Activated CD4-positive, CD25-positive, alpha-beta regulatory T cell treated with anti-CD3 and anti-CD28 coated beads, Interleukin-2, amount 50 U/mL, for 72 hours (primary cell): ENCODE results near the gene POTEI.
"Not testable (repeated sequence)": the region's sequence is repeated elsewhere in the genome, so short reads cannot be mapped to it uniquely, and the experiment has no call there.

Source experiments
- DNase-seq: peaks from one replicate; pipeline ENCODE4 v3.0.0; 2021

The POTEI gene

DNA sequence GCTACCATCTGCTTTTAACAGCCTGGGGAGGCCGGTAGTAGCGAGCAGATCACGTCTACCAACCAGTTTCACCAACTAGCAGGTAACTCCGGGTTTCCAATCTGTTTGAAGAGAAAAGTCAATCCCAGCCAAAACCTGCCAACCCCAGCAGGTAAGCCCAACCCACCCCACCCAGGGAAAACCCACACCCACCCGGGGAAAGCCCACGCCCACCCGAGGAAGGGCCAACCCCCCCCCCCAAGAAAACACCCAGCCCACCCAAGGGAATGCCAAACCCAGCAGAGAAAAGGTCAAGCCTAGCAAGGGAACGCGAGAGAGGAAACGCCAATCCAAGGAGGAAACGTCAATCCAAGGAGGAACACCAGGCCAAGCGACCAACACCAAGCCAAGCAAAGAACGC, at the start of gene POTEI:
Gene POTEI (minus strand): TSS at position 101 of the 400 bp plus-strand sequence. CDS start 93 bp downstream, at position 8.
- not testable (repeated sequence) for DNase-seq

DNA sequence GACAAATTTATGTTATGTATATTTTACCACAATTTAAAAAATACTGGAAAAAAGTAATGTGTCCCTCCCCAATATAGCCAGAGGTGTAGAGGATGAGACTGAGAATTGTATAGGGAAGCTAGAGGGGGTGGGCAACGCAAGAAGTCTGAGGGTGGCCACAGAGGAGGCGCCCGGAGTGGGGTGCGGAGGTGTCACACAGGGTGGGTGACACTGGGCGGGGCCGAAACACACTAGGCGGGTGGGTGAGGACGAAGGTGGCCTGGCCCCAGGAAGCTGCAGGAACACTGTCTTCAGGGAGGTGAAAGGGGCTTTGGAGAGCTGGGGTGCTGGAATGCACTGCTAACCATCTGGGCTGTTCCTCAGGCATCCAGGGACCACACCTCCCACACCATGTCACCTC, 47.3 kb upstream of the POTEI start:
- not testable (repeated sequence) for DNase-seq

DNA sequence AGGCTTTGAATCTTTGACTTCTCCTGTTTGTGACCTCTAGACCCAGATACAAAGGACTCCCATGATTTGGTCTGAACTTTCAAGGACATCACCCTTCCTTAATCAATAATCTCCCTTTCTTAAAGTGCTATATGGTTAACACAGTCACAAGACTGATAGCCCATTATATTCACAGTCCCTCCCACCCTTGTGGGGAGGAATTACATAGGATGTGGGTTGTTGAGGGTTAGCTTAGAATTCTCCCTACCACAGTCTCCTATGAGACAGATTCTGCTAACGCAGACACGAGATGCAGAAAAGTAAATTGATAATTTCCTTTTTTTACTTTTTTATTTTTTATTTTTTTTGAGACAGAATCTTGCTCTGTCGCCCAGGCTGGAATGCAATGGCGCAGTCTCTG, 45.0 kb upstream of the POTEI start:
- DNase-seq: not testable (repeated sequence)

DNA sequence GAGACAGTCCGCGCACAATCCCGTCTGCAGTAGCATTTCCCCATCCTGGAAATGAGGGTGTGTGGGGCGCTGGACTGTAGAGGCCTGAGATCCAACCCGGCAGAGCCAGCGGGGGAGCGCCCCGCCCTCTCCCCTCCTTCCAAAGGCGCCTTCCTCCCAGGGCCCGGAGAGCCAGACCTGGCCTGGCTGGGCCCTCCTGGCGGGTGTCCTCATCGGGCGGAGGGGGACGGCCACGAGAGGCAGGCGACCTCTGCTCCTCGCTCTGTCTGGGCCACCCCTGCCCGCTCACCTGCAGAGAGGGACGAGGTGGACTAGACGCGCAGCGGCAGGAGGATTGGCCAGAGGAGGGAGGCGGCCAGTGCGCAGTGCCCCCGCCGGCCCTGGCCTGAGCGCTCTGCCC, 40.3 kb upstream of the POTEI start:
- DNase-seq: not testable (repeated sequence)

DNA sequence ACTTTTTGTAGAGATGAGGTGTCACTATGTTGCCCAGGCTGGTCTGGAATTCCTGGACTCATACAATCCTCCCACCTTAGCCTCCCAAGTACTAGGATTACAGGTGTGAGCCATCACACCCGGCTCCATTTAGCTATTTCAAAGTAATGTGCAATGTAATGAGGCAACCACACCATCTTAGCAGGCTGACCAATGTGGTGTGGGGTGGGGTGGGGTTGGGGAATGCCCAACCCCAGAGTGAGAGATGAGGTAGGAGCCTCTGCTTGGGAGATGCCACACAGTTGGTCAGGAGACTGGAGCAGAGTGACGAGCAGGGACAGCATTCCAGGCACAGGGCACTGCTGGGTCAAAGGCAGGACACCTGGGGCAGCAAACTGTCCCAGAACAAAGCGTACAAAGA, 39.3 kb upstream of the POTEI start:
- not testable (repeated sequence) for DNase-seq

DNA sequence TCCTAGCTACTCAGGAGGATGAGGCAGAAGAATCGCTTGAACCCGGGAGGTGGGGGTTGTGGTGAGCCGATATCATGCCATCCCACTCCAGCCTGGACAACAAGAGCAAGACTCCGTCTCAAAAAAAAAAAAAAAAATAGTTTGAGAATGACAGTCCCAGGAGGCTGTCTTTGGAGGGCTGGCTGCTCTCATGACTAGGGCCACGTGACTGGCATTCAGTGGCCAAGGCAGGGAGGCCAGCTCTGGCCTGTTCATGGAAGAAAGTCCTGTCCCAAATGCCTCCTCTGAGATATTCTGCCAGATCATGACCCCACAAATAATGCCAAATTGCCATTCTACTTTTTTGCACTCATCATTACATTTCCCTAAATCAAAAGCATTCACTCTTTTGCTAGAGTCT, 35.9 kb upstream of the POTEI start:
- DNase-seq: not testable (repeated sequence)

DNA sequence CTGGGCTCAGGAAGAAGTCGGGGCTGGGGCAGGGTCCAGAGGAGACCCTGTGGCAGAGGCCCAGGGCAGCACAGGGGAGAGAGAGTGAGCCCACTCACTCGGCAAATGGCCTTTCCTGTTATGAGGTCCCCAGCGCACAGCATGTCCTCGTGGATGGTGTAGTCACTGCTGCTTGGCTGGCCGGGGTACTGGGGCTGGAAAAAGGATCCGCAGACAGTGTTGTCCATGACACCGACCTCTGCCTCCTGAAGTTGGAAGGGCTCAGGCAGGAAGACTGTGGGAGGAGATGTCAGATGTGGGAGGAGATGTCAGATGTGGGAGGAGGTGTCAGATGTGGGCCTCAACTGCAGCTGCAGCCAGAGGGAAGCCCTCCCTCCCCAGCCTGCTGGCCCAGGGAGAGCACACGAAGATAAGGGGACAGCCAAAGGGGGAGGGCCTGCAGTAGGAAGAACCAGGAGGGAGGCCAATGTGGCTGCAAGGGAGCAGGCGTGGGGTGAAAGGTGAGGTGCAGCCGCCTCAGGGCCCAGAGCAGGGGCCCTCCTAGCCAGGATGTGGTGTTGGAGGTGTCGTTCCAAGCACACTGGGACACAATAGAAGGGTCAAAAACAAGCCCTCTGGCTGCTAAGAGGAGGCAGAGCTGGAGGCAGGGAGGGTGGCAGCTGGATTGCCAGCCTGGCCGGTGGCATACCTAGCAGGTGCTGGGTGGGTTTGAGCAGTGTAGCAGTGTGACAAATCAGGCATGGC, 34.8 kb upstream of the POTEI start:
- not testable (repeated sequence) for DNase-seq

DNA sequence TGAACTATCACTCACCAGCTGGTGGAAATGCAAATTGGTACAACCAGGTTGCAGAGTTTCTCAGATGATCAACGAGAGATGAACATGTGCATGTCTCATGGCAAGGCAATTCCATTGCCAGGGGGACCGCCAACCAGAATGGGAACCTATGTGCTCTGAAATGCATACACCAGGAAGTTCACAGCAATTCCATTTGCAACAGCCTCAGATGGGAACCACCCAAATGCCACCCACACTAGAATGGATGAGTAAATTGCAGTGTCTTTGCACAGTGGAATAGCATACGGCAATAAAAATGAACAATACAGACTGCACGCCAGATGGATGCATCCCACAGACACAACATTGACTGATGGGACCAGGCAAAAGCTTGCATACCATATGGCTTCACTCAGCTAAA, 33.7 kb upstream of the POTEI start:
- not testable (repeated sequence) for DNase-seq

DNA sequence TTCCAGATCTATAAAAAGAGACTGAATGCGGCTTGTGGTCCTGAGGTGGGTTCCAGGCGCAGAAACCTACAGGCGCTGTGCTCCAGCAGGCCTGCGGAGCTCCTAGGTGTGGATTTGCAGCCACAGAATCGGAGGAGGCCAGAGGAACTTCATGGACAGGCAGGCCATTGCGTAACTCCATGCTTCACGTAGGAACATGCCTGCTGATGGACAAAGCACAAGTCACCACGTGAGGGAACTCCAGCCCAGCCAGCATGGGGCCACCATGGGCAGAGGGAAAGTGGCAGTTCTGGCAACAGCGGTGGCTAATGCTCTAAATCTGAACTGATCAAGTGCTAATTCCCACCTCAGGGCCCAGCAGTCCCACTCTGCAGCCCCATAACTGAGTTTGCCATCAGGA, 29.1 kb upstream of the POTEI start:
- not testable (repeated sequence) for DNase-seq

DNA sequence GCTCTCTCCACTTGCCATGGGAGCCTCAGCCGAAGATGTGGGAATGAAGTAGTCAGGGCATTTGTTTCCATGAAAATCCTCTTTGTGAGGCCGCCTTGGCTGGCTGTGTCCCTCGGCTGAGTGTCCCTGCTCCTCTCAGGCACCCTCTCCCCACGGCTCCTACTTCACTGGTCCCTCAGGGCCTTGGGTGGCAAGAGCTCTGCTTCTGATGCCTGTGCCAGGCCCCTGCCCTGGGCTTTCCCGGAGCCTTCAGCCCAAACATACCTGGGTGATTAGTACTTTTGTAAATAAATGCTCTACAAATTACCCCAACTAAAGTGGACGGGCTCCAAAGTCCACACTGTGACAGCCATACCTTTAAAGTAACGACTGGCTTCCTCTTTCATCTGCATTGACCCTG, 27.5 kb upstream of the POTEI start:
- DNase-seq: not testable (repeated sequence)

DNA sequence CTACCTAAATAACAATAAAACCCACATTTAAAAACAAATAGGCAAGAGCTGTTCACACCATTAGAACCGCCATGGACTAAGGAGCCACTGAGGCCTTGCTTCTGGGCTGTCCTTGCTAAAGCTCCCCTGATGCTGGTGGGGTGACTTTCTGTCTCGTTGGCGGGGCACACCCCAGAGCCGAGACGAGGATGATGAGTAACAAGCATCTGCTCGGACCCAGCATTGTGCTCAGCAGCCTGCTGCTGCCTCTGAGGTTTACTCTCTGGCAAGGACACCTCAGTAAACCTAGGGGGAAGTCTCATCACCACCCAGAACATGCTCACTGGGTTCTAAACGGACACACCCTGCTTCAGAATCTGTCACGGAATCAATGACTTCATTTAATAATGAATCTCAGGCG, 22.5 kb upstream of the POTEI start:
- not testable (repeated sequence) for DNase-seq

DNA sequence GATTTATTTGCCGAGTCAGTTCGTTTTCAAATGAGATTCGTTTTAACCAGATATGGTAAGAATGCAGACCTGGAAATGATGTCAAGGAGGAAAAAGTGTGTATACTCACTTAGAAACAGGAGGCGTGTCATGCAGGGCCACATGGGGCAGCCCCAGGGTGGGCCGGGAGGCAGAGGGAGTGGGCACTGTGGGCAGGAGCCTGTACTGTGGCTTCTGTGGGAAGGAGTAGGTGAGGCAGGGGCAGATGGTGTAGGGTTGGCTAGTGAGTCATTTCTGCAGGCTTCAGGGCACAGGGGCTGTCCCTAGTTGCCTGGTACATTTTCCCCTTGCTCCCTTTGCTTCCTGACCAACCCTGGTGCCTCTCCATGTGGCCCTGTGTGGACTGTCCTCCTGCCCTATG, 22.1 kb upstream of the POTEI start:
- DNase-seq: not testable (repeated sequence)

DNA sequence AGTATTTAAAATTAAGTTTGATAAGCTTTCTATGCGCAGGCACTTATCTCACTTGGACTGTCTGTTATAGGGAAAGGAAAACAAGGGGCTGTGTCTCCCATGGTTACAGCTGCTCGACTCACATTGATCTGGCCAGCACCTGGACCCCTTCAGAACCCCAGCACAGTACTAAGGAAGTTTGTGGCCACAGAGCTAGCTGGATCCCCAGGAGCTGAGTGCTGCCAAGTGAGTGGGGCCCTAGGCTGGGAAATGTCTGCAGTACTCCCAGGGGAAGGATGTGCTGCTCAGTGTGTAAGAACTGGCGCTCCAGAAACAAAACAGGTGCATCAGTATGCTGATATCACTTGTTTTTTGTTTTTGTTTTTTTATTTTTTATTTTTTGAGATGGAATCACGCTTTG, 21.1 kb upstream of the POTEI start:
- not testable (repeated sequence) for DNase-seq

DNA sequence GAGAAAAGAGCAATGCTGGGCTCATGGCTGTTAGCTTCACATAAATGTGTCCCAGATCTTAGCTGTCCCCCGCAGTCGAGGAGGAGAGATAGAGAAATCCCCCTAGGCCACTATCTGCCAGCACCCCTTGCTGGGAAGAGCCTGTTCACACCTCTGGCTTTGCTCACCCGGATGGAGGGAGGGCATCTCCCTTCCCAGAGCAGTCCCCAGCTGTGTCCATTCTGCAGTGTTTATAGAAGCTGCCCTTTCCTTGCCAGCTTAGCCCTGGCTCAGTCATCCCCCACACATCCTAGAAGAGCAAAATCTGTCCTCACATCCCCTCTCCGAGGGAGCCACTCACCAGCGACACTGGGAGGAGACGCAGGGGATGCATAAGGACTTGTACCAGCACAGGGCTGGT, 20.4 kb upstream of the POTEI start:
- DNase-seq: not testable (repeated sequence)

DNA sequence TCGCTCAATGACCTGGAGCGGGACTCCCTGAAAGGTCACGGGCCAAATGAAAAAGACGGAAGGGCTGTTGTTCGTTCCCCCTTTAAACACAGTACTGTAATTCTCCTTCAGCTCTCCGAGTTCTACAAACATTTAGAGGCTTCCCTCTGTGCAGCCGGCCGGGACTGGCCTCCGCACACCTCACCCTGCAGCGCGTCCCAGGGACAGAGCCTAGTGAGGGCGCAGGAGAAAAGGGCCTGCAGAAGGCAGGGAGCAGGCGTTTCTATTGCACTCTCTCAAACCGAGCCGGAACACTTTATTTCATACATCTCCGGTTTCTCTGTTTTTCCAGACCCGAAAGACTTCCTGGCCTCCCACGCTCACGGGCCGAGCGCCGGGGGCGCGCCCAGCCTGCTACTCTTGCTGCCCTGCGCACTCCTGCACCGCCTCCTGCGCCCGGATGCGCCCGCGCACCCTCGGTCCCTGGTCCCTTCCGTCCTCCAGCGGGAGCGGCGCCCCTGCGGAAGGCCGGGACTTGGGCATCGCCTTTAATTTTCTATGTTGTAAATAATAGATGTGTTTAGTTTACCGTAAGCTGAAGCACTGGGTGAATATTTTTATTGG, 18.3 kb upstream of the POTEI start:
- DNase-seq: not testable (repeated sequence)

DNA sequence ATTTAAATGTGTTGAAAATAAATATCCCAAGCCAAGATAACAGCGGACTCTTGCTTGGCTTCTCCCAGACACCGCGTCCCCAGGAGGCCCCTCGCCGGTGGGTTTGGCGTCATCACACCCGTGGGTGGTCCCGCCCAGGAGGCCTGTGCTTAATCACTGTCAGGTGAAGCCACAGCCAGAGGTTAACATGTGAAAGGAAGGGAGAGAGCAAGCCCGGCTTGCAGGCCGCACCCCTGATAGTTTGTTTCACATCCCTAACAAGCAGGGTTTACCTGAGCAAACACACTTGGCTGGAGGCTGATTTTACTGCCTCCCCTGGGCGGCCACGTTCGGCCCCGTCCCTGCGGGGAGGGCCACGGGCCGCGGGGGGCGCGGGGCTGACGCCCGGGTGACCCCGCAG, 13.3 kb upstream of the POTEI start:
- DNase-seq: not testable (repeated sequence)

DNA sequence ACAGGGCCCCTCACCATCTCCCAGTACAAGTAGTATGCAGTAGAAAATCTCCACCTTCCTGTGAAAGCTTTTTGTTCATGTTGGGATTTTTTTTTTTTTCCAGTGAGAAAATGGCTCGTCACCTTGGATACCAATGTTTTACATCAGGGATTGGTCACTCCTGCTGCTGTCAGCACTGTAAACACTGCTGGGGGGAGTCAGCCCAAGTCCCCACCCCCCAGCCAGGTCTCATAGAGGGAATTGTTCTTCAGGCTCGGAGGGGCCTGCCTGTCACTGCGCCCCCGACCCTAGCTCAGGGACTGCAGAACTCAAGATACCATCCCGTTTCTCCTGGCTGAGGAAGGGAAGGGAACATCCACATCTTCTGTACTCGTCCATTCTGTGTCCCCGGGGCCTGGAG, 11.9 kb upstream of the POTEI start, which contains the start of gene CFC1B:
Gene CFC1B (plus strand): TSS at position 231 of the 400 bp plus-strand sequence. CDS start 263 bp downstream, outside the sequence.
- not testable (repeated sequence) for DNase-seq

DNA sequence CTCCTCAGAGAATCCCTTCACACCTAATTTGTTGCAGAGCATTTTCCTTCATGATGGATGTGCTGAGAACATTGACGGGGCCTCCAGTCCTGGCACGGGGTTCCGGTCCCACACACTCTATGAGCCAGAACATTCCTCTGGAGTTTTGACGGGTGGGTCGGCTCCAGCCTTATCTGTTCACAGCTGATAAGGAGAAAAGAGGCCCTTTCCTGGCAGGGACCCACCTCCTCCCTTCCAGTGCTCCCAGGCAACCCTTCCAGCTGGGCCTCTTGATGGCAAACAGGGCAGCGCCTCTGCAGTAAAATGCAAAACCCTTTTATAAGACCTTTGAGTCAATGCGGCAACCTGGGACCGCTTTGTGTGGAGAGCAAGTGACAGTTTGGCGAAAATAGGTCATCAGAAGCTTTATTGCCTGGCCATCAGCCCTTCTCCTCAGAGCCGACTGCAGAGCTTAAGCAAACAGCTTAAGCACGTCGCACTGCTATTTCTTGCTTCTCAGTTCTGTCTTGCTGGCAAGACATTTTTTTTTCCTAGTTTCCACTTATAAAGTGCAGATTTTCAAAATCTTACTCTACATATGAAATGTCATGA, 9.5 kb upstream of the POTEI start:
- DNase-seq: not testable (repeated sequence)

DNA sequence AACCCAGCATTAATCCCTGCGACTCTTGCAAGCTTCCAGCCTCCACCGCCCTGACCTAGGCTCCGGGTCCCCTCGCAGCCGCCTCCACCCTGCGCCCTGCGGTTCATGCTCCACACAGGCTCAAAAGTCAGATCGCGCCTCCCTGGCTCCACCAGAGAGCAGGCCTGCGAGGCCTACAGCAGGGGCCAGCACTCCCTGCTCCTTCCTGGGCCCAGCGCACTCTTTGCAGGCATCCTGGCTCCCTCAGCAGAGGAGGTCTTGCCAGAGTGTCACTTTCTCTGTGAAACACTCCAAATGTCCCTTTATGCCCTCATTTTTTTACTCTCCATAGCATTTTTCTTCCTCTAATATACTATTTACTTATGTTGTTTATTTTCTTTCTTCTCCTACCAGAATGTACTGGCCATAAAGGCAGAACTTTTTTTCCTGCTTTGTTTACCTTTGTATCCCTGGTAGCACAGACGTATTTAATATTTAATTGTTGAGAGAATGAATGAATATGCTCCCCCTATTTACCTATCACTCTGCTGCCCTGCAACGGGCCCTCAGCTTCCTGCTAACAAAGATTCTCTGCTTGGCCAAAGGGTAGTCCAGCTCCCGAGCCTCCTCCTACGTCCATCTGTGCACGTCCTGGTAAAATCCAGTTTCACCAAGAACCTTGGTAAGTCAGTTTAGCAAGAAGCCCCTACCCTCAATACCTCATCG, 2.8 kb upstream of the POTEI start:
- not testable (repeated sequence) for DNase-seq

DNA sequence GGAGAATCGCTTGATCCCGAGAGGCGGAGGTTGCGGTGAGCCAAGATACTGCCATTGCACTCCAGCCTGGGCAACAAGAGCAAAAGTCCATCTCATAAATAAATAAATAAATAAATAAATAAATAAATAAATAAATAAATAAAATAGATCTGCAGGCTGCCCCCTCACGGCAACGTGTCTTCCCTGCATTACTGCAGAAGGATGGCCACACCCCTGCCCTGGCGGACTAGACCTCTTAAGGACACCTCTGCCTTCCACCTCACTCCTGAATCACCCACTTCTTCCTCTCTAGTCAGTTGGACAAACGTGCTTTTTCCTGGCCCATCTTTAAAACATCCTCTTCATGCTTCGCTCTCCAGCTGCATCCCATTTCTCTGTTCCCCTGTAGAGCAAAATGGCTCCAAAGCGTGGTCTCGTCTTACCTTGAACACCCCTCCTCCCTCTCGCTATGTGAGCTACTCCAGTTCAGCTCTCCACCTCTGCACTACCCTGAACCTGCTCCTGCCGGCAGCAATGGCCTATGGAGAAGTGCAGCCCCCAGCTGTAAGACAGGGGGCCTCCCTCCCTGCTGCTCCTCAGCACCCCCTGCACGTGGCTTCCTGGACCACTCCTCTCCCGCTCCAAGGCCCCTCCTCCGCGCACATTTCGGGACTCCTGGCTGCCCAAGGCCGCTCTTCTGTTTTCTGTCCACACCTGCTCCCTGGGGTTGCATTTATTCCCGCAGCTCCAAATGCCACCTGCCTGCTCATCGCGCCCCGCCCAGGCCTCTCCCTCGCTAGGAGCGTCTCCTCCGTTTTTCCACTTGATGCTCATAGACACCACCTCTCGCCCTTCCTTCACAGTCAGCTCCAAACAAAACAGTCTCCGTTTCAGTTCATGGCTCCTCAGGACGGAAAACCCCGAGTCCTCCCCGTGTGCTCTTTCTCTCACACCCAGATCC, 1.9 kb upstream of the POTEI start:
- DNase-seq: not testable (repeated sequence)

DNA sequence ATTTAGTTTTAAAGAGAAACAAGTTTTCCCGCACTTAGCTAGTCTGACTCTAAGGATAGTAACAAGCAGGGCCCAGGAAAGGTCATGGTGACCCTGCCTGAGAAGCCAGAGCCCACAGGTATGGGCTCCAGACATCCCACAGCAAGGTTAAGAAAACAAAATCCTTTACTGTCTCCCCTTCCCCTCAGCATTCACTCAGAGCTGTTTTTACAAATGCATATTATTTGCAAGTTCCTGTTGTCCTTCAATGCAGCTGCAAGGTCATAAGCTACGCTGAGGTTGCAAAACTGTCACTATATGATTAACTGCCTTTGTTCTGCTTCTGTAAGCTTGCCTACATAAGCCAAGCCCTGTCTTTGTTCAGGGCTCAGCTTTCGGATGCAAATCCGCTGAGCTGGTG, 18.1 kb downstream of the POTEI start:
- not testable (repeated sequence) for DNase-seq

DNA sequence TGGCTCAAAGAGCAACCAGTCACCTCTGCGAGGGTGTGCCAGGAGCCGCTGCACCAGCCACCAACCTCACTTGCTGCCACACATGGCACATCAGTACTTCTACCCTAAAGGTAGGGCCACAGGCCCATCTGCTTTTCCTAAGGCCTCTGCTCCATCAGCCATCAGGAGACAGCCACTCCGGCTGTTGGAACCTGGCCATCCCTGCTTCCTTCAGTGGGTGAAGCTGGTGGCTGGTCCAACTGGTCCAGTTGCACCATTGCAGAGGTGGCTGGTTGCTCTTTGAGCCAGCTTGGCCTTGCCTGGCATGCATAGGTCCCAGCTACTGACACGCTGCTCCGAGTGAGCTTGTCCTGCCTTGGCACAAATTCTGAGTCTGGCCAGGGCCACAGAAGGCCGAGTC, 53.7 kb downstream of the POTEI start:
- not testable (repeated sequence) for DNase-seq
